Fibroblast of villous mesenchyme (primary cell): ENCODE results near the gene OSBPL3. TPM values are rescaled to one million over a fixed set of nuclear protein-coding genes. Genes with fewer than 3 reads are reported as not detected.
"Not testable (repeated sequence)": the region's sequence is repeated elsewhere in the genome, so short reads cannot be mapped to it uniquely, and the experiment has no call there.

Experiments used
- DNase-seq: peaks from one replicate; pipeline ENCODE4 v3.0.0-alpha.2; 2010; ENCODE audit warnings: low read depth
- H3K4me3 ChIP-seq: 2 replicates; pipeline ENCODE4 v1.5.1; 2011; ENCODE audit warnings: low read depth, mild to moderate bottlenecking, low read length
- CTCF ChIP-seq: IDR thresholded peaks from 2 replicates; pipeline ENCODE4 v1.5.1; 2012; ENCODE audit warnings: low read depth, mild to moderate bottlenecking, low read length; ENCODE audit not compliant: insufficient read depth
- total RNA-seq: library from RNA; depleted of rRNA; stranded (reverse); fragments of >200 nt; gene quantifications from 2 replicates; pipeline ENCODE4 v1.2.3, GENCODE V29; 2012

Gene OSBPL3
- 23.2 and 39.3 TPM in 2 replicates for total RNA-seq

- TF ChIP-seq CTCF: no peak
- H3K4me3 ChIP-seq: peak within 1 kb of the TSS; percentile 87
- peak; percentile 98 for DNase-seq
Measured at GRCh38 chr7:24979863-24980533, at the start of gene OSBPL3. Gene OSBPL3, minus strand, starts transcription at chr7:24980178. Its CDS starts 87,706 bp downstream, at chr7:24892472.

DNA sequence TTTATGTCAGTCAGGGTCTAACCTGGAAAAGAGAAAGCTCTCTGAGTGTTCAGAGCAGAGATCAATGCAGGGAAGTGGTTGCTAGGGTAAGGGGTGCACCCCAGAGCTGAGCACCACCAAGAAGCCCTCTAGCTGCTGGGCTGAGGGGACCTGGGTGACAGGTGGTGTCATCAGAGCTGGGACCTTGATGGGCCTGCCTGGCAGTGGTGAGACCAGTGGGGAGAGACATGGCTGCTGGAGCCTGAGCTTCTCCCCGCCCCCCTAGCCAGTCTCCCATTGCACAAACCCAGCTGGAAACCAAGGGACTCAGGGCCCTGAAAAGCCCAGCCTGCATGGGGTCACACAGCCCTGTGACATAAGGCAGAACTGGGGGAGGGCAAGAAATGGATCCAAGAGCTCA lies 49.1 kb upstream of the OSBPL3 start:
- no peak for DNase-seq
- no peak overlapping the region for H3K4me3 ChIP-seq
- no peak for TF ChIP-seq CTCF

GRCh38 chr7:25028370-25029021 lies 48.5 kb upstream of the OSBPL3 start:
- TF ChIP-seq CTCF: no peak
- DNase-seq: peak; percentile 88
- no peak overlapping the region for H3K4me3 ChIP-seq

DNA sequence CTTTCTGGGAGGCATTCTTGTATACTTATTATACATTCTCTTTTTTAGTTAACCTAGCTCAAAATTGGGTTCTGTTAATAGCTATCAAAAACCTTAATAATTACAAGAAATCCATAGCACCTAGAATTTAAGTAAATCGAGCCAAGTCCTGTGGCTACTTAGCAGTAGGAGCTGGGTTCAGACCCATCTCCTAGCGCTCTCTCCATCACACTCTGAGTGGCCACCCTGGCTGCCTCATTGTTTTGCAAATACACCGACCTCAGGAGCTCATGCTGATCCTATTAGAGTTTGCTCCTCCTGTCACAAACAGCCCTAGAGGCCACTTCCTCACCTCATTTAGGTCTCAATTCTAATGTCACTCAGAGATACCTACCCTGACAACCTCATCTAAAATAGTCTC lies 46.2 kb upstream of the OSBPL3 start:
- no peak overlapping the region for H3K4me3 ChIP-seq
- no peak for DNase-seq
- no peak for TF ChIP-seq CTCF

GRCh38 chr7:25025218-25025671 lies 45.3 kb upstream of the OSBPL3 start:
- peak; percentile 78 for DNase-seq
- no peak overlapping the region for H3K4me3 ChIP-seq
- TF ChIP-seq CTCF: no peak

DNA sequence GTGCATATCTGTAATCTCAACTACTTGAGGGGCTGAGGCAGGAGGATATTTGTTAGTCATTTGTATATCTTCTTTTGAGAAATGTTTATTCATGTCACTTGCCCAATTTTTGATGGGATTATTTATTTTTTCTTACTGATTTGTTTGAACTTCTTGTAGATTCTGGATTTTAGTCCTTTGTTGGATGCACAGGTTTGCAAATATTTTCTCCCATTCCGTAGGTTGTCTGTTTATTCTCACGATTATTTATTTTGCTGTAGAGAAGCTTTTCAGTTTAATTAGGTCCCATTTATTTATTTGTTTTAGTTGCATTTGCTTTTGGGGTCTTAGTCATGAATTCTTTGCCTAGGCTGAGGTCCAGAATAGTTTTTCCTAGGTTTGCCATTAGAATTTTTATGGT lies 44.1 kb upstream of the OSBPL3 start:
- no peak overlapping the region for H3K4me3 ChIP-seq
- DNase-seq: no peak
- no peak for TF ChIP-seq CTCF

- H3K4me3 ChIP-seq, DNase-seq: not testable (repeated sequence)
Measured at GRCh38 chr7:25017671-25018070, 37.7 kb upstream of the OSBPL3 start.
